Mesenchymal stem cell (in vitro differentiated cells and primary cell): ENCODE measurements around the gene CEP85L.

Source experiments
- DNase-seq: peaks from one replicate; pipeline ENCODE4 v3.0.0-alpha.2; 2013
- H2AFZ ChIP-seq: one replicate; pipeline ENCODE4 v1.6.1; 2013; ENCODE audit warnings: low read depth, mild to moderate bottlenecking, control low read depth, inconsistent platforms, low read length, moderate library complexity
- H2AK5ac ChIP-seq: 2 replicates; pipeline ENCODE4 v1.6.1; 2013; ENCODE audit warnings: low read length, moderate library complexity, mild to moderate bottlenecking, inconsistent platforms; ENCODE audit not compliant: severe bottlenecking
- H2BK120ac ChIP-seq: one replicate; pipeline ENCODE4 v1.6.1; 2013; ENCODE audit warnings: low read depth, mild to moderate bottlenecking, inconsistent platforms, low read length, moderate library complexity
- H2BK12ac ChIP-seq, 2 experiments: one replicate each; pipeline ENCODE4 v1.6.1; 2013; ENCODE audit warnings: inconsistent platforms in 2 of 2, low read length in 2 of 2, mild to moderate bottlenecking in 2 of 2, moderate library complexity in 2 of 2, control low read depth in 1 of 2
- H2BK15ac ChIP-seq: one replicate; pipeline ENCODE4 v1.6.1; 2013; ENCODE audit warnings: mild to moderate bottlenecking, low read depth, inconsistent platforms; ENCODE audit not compliant: poor library complexity, severe bottlenecking
- H2BK5ac ChIP-seq: 2 replicates; pipeline ENCODE4 v1.6.1; 2013; ENCODE audit warnings: low read depth, mild to moderate bottlenecking, low read length, control low read depth, inconsistent platforms; ENCODE audit not compliant: poor library complexity, severe bottlenecking
- H3K14ac ChIP-seq, 2 experiments: one replicate each; pipeline ENCODE4 v1.6.1; 2013; ENCODE audit warnings: inconsistent platforms in 2 of 2, low read length in 2 of 2, control low read depth in 1 of 2, mild to moderate bottlenecking in 1 of 2, moderate library complexity in 1 of 2
- H3K18ac ChIP-seq, 2 experiments: one replicate each; pipeline ENCODE4 v1.6.1; 2013; ENCODE audit warnings: inconsistent platforms in 2 of 2, low read length in 2 of 2, control low read depth in 1 of 2, low read depth in 1 of 2, mild to moderate bottlenecking in 1 of 2
- H3K23ac ChIP-seq, 2 experiments: one replicate each; pipeline ENCODE4 v1.6.1; 2013; ENCODE audit warnings: inconsistent platforms in 2 of 2, low read length in 2 of 2, mild to moderate bottlenecking in 2 of 2, moderate library complexity in 2 of 2, control low read depth in 1 of 2
- H3K27ac ChIP-seq: 2 replicates; pipeline ENCODE4 v1.5.1; 2013; ENCODE audit warnings: mild to moderate bottlenecking, moderate library complexity, low read length, control low read depth, inconsistent platforms; ENCODE audit not compliant: poor library complexity, severe bottlenecking
- H3K27me3 ChIP-seq, 2 experiments: 2 replicates each; pipeline versions ENCODE4 v1.6.1 to v1.7.0; 2013; ENCODE audit warnings: low read length in 2 of 2, mild to moderate bottlenecking in 2 of 2, moderate library complexity in 2 of 2, control low read depth in 1 of 2, inconsistent platforms in 1 of 2; ENCODE audit not compliant: control insufficient read depth in 1 of 2, insufficient read depth in 1 of 2
- H3K36me3 ChIP-seq, 2 experiments: 2 replicates each; pipeline versions ENCODE4 v1.6.1 to v1.7.0; 2013; ENCODE audit warnings: low read length in 2 of 2, control low read depth in 1 of 2, inconsistent platforms in 1 of 2, low read depth in 1 of 2, mild to moderate bottlenecking in 1 of 2; ENCODE audit not compliant: insufficient read depth in 2 of 2, control insufficient read depth in 1 of 2
- H3K4ac ChIP-seq, 2 experiments: one replicate each; pipeline ENCODE4 v1.6.1; 2013; ENCODE audit warnings: inconsistent platforms in 2 of 2, low read length in 2 of 2, mild to moderate bottlenecking in 2 of 2, moderate library complexity in 2 of 2, control low read depth in 1 of 2, low read depth in 1 of 2
- H3K4me1 ChIP-seq: 2 replicates; pipeline ENCODE4 v1.6.1; 2013; ENCODE audit warnings: low read depth, low read length, control low read depth; ENCODE audit not compliant: control insufficient read depth, insufficient read depth
- H3K4me2 ChIP-seq: 2 replicates; pipeline ENCODE4 v1.6.1; 2013; ENCODE audit warnings: low read length, mild to moderate bottlenecking, inconsistent platforms; ENCODE audit not compliant: poor library complexity, severe bottlenecking
- H3K4me3 ChIP-seq, 2 experiments: 2 replicates each; pipeline versions ENCODE4 v1.5.1 to v1.7.0; 2013; ENCODE audit warnings: low read length in 2 of 2, mild to moderate bottlenecking in 2 of 2, control low read depth in 1 of 2, low read depth in 1 of 2; ENCODE audit not compliant: insufficient read depth in 1 of 2
- H3K79me1 ChIP-seq: replicated peaks from 2 replicates; pipeline ENCODE4 v1.6.1; 2013; ENCODE audit warnings: mild to moderate bottlenecking, control low read depth, low read length, inconsistent platforms; ENCODE audit not compliant: poor library complexity, severe bottlenecking
- H3K9ac ChIP-seq: 2 replicates; pipeline ENCODE4 v1.7.0; 2013; ENCODE audit warnings: mild to moderate bottlenecking, low read length, moderate library complexity
- H3K9me3 ChIP-seq: 2 replicates; pipeline ENCODE4 v1.7.0; 2013; ENCODE audit warnings: mild to moderate bottlenecking, low read length; ENCODE audit not compliant: control insufficient read depth
- H4K8ac ChIP-seq: one replicate; pipeline ENCODE4 v1.6.1; 2013; ENCODE audit warnings: inconsistent platforms, mild to moderate bottlenecking, low read length, moderate library complexity
- H4K91ac ChIP-seq: one replicate; pipeline ENCODE4 v1.6.1; 2013; ENCODE audit warnings: mild to moderate bottlenecking, low read length, inconsistent platforms
- WGBS: methylation state at CpG from one replicate; pipeline ENCODE4 v1.1.7; 2013; ENCODE audit warnings: mixed read lengths; 5-methylcytosine and 5-hydroxymethylcytosine counted together

Gene CEP85L

GRCh38 chr6:118548136-118548535 lies 103.3 kb downstream of the CEP85L start, which contains the start of gene PLN:
TSS of gene PLN (plus strand) at chr6:118548296. CDS start at chr6:118558922, 10,626 bp downstream.
- Histone ChIP-seq H3K9me3 (no peaks in the 10 kb centered on the region), H2BK15ac (no peak within 1 kb of the TSS), H2BK5ac (no peak within 1 kb of the TSS), H3K9ac (no peak within 1 kb of the TSS), H2BK12ac (no peak within 1 kb of the TSS), H2AFZ (no peak within 1 kb of the TSS), H4K91ac (no peak within 1 kb of the TSS), H2BK120ac (no peak within 1 kb of the TSS), H3K27ac (no peak within 1 kb of the TSS), H3K4me2 (no peak within 1 kb of the TSS), H3K27me3 (no peaks in the 10 kb centered on the region), H3K4me3 (no peak within 1 kb of the TSS), H2AK5ac (no peak within 1 kb of the TSS), H3K23ac (no peak within 1 kb of the TSS), H3K14ac (no peak within 1 kb of the TSS), H3K4me1 (no peaks in the 10 kb centered on the region), H3K79me1 (no peaks in the 10 kb centered on the region), H3K36me3 (no peaks in the 10 kb centered on the region), H3K4ac (no peak within 1 kb of the TSS), H4K8ac (no peak within 1 kb of the TSS), H3K18ac (no peak within 1 kb of the TSS)
- peak; percentile 20 for DNase-seq
- WGBS: 88% methylated on average over 2 of the region's 3 CpGs

GRCh38 chr6:118546880-118547218 lies 104.5 kb downstream of the CEP85L start:
- Histone ChIP-seq H3K4me1 (no peaks in the 10 kb centered on the region), H4K91ac (no peak overlapping the region)

GRCh38 chr6:118546164-118546879 lies 105.1 kb downstream of the CEP85L start:
- no peak overlapping the region for H3K23ac ChIP-seq
- no peak for DNase-seq
- no peak overlapping the region for H2AK5ac ChIP-seq
- H4K8ac ChIP-seq: no peak overlapping the region
- no peaks in the 10 kb centered on the region for H3K27me3 ChIP-seq
- no peak overlapping the region for H2BK12ac ChIP-seq
- H3K4me2 ChIP-seq: no peak overlapping the region
- WGBS: 93% methylated on average over 3 of the region's 4 CpGs
- H3K4me1 ChIP-seq: no peaks in the 10 kb centered on the region
- H2AFZ ChIP-seq: no peak overlapping the region
- no peak overlapping the region for H3K4me3 ChIP-seq
- H3K9ac ChIP-seq: no peak overlapping the region
- no peaks in the 10 kb centered on the region for H3K36me3 ChIP-seq
- H4K91ac ChIP-seq: no peak overlapping the region
- no peak overlapping the region for H2BK120ac ChIP-seq
- H3K14ac ChIP-seq: no peak overlapping the region
- H3K4ac ChIP-seq: no peak overlapping the region
- no peak overlapping the region for H3K27ac ChIP-seq
- H2BK5ac ChIP-seq: no peak overlapping the region
- H3K9me3 ChIP-seq: no peaks in the 10 kb centered on the region
- H2BK15ac ChIP-seq: no peak overlapping the region
- no peaks in the 10 kb centered on the region for H3K79me1 ChIP-seq
- no peak overlapping the region for H3K18ac ChIP-seq

More at GRCh38 chr6:118546880-118547218, 104.5 kb downstream of the CEP85L start:
- Histone ChIP-seq H2BK5ac (no peak overlapping the region), H3K23ac (no peak overlapping the region), H3K18ac (no peak overlapping the region), H3K14ac (no peak overlapping the region), H4K8ac (no peak overlapping the region), H3K27ac (no peak overlapping the region), H3K4ac (no peak overlapping the region), H3K27me3 (no peaks in the 10 kb centered on the region), H2BK120ac (no peak overlapping the region), H2AK5ac (no peak overlapping the region), H3K4me2 (no peak overlapping the region), H3K4me3 (no peak overlapping the region), H3K36me3 (no peaks in the 10 kb centered on the region), H2AFZ (no peak overlapping the region), H3K9me3 (no peaks in the 10 kb centered on the region), H2BK15ac (no peak overlapping the region), H3K79me1 (no peaks in the 10 kb centered on the region), H2BK12ac (no peak overlapping the region), H3K9ac (no peak overlapping the region)
- no peak for DNase-seq
- no CpG with 5 or more reads among the region's 1 CpG for WGBS

- Histone ChIP-seq H3K23ac (no peak overlapping the region), H3K4me1 (no peaks in the 10 kb centered on the region), H3K9ac (no peak overlapping the region), H3K18ac (no peak overlapping the region), H3K79me1 (no peaks in the 10 kb centered on the region), H3K4me3 (no peak overlapping the region), H2AK5ac (no peak overlapping the region), H2BK15ac (no peak overlapping the region), H3K27ac (no peak overlapping the region), H2BK12ac (no peak overlapping the region), H3K27me3 (no peaks in the 10 kb centered on the region), H3K14ac (no peak overlapping the region), H3K4ac (no peak overlapping the region), H2AFZ (no peak overlapping the region), H4K91ac (no peak overlapping the region), H2BK120ac (no peak overlapping the region), H3K4me2 (no peak overlapping the region), H3K36me3 (no peaks in the 10 kb centered on the region), H4K8ac (no peak overlapping the region), H2BK5ac (no peak overlapping the region), H3K9me3 (no peaks in the 10 kb centered on the region)
- no peak for DNase-seq
- WGBS: 100% methylated on average over 1 of the region's 3 CpGs
Observed at GRCh38 chr6:118544105-118544504, 107.3 kb downstream of the CEP85L start.
